Lung microvascular endothelial cell (primary cell): ENCODE data around the gene OR10R2. TPM values are rescaled to one million over a fixed set of nuclear protein-coding genes. Genes with fewer than 3 reads are reported as not detected.
"Not testable (repeated sequence)": the region's sequence is repeated elsewhere in the genome, so short reads cannot be mapped to it uniquely, and the experiment has no call there.

Experiments
- DNase-seq, 2 donors: peaks; one replicate each; pipeline versions ENCODE4 v3.0.0 to v3.0.0-alpha.2; 2010; ENCODE audit warnings: low read depth in 2 of 2
- total RNA-seq: library from RNA; depleted of rRNA; stranded (reverse); fragments of >200 nt; gene quantifications from 2 replicates; pipeline ENCODE4 v1.2.1, GENCODE V29; 2014

Gene OR10R2, protein sequence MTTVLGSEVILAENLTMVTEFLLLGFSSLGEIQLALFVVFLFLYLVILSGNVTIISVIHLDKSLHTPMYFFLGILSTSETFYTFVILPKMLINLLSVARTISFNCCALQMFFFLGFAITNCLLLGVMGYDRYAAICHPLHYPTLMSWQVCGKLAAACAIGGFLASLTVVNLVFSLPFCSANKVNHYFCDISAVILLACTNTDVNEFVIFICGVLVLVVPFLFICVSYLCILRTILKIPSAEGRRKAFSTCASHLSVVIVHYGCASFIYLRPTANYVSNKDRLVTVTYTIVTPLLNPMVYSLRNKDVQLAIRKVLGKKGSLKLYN
- total RNA-seq, result not detected in 2 replicates

DNA sequence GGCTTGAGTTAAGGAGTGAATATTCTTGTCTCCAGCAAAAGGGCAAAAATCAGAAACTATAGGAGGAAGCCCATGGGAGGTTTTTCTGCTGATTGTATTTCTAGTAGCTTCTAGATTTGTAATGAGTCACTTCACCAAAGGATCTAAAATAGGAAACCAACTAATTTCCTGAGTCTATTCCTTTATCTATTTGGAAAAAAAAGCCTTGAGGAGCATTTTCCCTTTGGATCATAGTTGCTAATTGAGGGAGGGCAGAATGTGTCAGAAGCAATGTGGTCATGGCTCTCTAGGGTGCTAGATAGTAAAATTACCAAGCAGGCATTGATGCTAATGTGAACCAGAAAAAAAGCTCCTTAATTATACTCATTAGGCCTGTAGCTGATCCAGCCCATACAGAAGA, at the start of gene OR10R2:
Gene OR10R2, plus strand, starts transcription at position 301 of the 400 bp plus-strand sequence. CDS start 106 bp downstream, outside the sequence.
- no peak for DNase-seq

DNA sequence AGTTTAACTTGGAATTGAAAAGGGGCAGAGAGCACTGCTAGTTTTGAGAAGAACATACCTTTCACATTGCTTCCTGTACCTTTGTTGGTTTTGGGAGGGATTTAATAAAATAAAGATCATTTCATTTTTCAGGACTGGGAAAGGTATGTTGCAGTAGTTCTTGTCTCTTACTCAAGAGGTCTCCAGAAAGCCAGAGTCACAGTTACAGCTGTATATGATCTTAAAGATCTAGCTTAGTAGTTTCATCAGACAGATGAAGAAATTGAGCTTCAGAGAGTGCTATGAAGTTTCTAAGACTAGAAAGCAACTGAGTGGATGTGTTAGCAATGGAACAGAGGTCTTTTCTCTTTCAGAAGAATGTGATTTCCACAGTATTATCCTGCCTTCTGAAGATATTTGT, 47.0 kb upstream of the OR10R2 start:
- DNase-seq, result no peak

DNA sequence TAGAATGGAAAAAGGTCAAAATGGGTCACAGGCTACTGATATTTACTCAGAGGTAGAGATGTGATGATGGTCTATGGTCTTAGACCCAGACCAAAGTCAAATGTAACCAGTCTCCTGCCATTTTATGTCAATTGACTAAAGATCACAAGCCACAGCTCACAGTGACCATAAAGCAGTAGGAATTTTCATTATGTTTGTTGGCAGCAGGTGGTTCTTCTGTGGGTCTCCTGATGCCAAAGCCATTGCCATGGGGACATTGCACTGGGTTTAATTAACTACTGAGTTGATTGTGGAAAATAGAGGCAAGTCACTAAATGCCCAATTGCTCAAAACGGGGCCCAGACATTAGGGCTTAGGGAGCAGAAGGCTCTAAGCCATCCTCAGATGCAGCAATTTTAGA, 45.9 kb upstream of the OR10R2 start, which contains the start of gene OR10K2:
Gene OR10K2, minus strand, starts transcription at position 101 of the 400 bp plus-strand sequence. CDS start 5,371 bp downstream, outside the sequence.
- no peak for DNase-seq

DNA sequence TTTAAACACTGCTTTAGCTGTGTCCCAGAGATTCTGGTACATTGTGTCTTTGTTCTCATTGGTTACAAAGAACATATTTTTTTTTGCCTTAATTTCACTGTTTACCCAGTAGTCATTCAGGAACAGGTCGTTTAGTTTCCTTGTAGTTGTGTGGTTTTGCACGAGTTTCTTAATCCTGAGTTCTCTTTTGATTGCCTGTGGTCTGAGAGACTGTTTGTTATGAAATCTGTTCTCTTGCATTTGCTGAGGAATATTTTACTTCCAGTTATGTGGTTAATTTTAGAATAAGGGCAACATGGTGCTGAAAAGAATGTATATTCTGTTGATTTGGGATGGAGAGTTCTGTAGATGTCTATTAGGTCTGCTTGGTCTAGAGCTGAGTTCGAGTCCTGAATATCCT, 41.9 kb upstream of the OR10R2 start:
- DNase-seq, result not testable (repeated sequence)

DNA sequence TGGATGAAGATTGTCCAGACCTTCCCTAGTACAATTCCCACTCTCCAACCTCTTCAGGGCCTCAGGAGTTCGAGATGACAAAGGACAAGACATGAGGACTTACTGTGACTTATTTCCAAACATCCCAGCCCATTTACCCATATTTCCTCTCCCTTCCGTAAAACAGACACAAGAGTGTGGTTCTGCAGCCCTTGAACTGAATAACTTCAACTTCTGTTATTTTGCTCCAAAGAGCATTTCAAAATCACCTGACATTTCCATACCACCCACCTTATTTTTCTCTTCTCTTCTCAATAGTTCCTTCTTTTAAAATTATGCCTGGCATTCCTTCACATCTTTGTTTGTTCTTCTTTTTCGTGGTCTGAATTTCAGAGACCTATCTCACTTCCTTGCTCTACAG, 37.3 kb upstream of the OR10R2 start:
- DNase-seq, result no peak

DNA sequence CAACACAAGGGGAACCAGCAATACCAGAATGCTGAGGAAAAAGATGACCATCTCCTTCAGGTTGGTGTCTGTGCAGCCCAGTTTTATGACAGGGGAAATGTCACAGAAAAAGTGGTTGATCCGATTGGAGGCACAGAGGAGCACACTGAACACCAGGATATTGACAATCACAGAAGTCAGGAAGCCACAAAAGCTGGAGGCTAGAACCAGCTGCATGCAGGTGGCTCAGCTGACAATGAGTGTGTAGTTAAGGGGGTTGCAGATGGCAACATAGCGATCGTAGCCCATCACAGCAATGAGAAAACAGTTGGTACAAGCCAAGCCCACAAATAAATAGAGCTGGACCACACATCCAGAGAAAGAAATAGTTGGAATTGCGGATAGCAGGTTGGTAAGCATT, 26.6 kb upstream of the OR10R2 start:
- no peak for DNase-seq

DNA sequence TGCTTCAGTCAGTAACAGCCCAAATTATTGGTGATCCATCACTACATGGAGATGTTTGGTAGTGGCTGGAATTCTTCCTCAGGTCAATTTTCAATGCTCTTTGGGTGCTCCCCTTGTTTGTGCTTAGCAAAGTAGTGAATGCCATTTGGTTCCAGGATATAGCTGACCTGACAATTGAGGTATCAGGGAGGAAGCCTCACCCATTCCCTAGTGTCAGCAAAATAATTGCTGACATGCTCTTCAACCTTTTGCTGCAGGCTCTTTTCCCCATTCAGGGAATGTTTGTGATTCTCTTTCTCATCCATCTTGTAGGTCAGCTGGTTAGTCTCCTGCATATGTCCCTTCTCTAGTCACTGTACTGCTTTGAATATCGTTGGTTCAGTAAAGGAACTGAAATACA, 17.5 kb upstream of the OR10R2 start:
- no peak for DNase-seq

DNA sequence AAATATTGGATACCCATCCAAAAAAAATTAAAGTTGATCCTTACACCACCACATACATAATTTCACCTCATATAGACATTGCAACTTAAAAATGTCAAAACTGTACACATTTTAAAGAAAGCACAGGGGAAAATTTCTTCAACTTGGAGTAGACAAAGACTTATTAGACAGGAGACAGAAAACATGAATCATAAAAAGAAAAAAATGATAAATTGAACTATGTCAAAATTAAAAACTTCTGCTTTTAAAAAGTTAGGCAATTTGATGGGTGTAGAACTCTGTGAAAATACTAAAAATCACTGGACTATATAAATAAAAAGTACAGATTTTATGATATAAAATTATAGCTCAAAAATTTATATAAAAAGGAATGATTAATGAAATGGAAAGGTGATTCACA, 14.8 kb upstream of the OR10R2 start:
- no peak for DNase-seq

DNA sequence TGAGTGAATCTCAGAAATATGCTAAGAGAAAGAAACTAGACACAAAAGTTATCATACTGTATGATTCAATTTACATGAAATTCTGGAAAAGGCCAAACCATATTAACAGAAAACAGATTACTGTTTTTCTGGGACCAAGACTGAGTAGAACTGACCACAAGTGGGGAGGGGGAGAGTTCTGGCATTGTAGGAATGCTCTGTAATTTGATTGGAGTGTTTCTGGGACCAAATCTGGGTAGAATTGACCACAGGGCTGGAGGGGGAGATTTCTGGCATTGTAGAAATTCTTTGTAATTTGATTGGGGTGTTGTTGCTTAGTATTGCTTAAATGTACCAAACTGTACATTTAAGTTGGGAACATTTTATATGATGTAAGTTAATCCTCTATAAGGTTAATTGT, 13.8 kb upstream of the OR10R2 start:
- DNase-seq, result no peak

DNA sequence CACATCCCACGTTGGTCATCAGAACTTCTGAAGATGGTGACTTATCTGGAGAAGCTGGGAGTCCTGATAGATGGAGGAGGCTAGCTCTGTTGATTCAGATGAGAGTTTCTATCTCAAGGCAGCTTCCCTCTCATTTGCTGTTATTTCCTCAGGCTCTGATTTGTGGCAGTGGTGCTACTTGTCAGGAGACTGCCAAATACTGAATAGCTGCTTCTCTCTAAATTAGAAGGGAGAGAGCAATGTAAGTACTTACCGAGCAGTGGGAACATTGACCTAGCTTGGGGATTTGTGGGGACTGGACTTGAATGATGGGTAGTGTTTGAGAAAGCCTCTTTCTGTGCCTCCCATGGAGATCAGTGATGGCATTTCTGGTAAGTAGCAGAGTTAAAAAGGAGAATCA, 10.5 kb upstream of the OR10R2 start, which contains the start of gene OR10K1:
Gene OR10K1, plus strand, starts transcription at position 301 of the 400 bp plus-strand sequence. CDS start 3,728 bp downstream, outside the sequence.
- DNase-seq, result no peak

DNA sequence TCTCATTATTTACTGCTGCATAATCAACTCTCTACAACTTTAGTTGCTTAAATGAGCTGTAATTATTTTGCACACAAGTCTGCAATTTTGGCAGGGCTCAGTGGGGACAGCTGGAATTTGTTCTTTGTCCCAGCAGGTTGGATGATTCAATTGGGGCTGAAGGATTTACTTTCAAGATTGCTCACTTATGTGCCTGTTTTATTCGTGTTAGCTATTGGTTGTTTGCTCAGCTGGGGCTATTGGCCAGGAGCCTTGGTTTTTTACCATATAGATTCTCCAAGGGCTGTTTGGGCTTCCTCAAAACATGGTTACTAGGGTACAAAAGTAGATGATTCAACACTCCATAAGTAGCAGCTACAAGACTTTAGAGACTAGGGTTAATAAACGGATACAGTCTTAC, 13.4 kb downstream of the OR10R2 start:
- no peak for DNase-seq

DNA sequence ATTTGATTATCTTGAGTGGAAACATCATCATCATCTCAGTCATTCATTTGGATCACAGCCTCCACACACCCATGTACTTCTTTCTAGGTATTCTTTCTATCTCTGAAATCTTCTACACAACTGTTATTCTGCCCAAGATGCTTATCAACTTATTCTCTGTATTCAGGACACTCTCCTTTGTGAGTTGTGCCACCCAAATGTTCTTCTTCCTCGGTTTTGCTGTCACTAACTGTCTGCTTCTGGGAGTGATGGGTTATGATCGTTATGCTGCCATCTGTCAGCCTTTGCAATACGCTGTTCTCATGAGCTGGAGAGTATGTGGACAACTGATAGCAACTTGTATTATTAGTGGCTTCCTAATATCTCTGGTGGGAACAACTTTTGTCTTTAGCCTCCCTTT, 19.3 kb downstream of the OR10R2 start:
- DNase-seq, result no peak

DNA sequence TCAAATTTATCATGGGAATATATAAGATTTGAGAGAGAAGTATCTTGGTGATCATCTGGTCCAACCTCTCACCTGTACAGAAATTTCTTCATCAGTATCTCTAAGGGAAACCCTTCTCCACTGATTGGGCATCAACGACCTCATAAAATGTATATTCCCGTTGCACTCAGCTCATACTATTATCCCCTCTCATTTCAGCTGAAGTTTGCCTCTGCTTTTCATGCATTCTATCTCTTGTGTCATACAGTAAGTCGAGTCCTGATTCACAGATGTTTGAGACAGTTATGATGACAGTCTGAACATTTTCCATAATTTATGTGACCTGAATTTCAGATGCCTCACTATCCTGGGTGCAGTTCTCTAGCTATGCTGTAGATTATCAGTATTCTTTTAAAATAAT, 21.0 kb downstream of the OR10R2 start:
- no peak for DNase-seq

DNA sequence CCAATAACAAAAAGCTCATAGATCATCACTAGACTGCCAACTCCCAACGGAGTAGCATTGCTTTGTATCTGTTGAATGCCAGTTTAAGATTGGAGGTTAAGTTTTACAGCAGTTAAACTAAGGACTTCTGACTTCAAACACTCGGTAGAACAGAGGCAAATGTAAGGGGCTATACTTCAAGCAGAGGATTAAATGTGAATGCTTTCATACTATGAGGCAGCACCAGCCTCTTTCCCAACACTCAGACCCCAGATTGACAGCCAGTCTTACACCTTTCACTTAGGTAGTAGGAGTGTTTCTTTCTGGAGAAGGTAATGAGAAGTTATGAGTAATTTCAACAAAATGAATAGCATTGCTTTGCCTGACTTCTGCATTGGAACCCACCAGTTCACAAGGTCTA, 22.8 kb downstream of the OR10R2 start:
- no peak for DNase-seq

DNA sequence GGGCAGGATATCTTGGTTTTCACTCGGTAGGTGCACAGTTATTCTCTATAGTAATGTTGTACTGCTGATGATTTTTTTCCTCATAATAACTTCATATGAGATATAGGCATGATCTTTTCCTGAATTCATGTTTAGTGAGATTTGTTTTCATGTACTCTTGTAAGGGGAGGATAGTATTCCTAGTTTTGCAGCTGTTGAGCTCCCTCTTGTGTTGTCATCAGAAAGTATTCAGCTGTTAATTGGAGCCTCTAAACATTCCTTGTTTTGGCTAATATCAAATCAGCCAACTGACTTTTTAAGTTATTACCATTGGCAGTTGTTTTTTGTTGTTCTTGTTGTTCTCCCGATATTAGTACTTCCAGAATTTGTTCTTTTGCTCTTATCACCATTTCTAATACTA, 24.4 kb downstream of the OR10R2 start:
- DNase-seq, result peak; percentile 16 to 61

DNA sequence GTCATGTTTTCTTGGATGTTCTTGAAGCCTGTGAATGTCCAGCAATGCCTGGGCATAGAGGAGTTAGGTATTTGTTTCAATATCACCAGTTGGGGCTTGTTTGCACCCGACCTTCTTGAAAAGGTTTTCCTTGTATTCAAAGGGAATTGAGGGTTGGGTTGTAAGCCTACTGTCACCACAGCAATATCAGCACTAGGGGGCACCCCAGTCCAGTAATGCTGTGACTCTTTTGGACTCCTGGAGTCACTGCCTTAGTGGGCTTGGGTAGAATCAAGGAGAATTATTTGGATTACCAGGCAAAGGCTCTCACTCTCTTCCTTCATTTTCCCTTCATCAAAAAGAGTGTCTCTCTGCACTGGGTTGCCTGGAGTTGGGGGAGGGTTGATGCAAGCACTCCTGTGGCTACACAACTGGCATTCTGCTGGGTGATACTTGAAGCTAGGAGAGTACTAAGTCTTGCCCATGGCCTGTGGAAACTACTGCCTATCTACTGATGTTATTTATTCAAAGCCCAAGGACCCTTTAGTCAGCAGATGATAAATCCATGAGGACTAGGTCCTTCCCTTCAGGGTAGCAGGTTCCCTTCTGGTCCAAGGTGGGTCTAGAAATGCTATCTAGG, 34.5 kb downstream of the OR10R2 start:
- DNase-seq, result peak; percentile 56 to 67

DNA sequence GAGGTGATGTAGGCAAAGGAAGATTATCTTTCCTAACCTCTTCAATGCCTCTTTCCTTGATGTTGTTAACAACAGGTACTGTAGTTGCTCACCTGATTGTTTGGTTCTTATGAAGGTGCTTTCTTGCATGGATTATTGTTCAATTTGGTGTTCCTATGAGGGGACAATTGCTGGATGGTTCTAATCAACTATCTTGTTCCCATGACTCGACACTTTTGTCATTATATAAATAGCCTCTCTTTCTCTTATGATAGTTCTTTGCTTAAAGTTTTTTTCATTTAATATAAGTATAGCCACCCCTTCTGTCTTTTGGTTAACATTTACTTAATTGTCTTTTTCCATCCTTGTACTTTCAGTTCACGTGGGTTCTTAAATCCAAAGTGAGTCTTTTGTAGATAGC, 35.5 kb downstream of the OR10R2 start:
- no peak for DNase-seq

DNA sequence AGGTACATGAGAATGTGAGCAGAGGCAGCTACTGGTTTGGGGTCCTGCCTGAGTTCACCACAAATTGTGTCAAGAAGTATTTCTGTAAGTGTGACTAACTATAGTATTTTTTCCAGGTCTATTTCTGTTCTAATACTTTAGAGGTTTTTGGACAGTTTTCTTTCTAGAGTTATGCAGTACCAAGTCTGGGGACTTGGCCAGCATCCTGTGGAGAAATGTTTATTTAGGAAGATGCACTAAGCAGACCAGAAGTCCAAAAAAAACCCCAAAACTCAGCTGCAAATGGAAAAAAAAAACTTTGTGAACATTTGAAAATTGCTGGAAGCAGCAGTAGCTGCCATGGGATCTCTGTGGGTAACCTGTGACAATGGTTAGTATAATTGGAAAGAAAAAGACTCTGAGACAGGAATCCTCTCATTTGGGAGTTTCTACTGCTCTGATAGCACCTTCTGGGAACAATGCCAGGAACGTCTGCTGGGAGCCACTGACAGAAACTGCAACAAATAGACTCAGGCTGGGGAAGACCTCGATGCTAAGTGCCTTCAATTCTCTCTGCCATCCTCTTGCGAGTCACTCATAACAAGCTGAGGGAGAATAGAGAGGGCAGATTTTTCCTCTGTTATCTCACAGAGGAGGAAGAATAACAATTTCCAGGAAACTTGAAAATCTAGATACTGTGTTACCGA, 37.6 kb downstream of the OR10R2 start:
- peak in 1 of 2 donors; percentile 3 for DNase-seq

DNA sequence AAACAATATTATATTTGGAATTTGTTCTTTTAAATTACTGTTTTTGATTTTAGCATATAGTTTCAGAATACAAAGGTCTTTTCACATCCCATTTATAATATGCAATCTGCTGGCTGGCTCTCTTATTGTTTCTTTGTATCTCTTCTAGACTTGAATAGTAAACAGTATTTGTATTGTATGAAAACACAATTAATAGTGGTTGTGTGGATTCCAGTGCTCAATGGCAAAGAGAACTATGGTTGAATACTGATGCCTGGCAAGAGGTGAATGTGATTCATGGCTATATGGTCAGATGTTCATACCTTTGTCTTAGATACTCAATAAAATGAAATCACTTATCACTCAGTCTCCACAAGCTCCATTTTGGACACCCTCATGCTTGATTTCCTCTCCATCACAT, 44.9 kb downstream of the OR10R2 start:
- no peak for DNase-seq

DNA sequence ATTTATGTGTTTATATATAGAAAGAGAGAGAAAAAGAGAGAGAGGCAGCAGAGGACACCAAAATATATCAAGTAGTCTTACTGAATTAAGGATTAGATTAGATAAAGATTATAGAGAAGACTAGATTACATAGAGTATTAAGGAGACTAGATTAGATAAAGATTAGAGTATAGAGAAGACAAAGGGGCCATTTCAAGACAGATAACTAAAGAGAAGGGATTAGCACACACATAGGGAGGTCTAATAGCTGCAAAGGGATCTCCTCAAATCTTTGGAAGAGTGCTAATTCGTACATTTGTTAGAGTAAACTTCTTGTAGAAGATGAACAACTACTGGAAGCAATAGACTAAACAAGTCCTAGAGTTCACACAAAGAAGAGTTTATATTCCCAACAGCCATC, 48.0 kb downstream of the OR10R2 start:
- no peak for DNase-seq

DNA sequence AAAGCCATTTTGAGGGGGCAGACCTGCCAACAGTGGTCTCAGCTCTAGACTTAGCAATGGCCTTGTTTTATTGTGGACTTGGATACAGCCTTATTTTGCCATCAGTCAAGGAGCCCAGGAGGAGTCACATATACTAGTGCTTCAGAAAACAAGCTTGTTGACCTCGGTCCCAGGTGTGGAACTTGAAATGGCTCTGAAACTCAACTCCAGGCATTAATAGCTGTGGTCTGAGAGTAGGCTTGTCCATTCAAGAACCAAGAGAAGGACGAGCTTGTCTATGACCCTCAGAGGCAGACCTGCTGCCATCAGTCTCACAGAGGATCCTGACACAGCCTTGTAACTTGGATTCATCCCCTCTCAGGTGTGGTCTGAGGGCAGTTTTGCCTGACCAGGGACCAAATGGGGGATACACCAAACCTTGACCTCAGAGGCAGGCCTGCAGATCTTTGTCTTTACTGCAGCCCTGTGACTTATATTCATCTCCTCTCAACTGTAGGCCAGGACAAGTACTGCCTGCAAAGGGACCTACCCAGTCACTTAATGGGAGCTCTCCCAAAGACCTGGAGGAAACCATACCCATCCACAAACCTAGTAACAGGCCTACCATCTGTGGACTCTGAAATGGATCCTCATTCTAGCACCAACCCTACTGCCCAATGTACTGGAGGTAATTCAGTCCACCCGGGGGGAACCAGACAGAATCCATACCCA, 49.1 kb downstream of the OR10R2 start:
- DNase-seq, result no peak

DNA sequence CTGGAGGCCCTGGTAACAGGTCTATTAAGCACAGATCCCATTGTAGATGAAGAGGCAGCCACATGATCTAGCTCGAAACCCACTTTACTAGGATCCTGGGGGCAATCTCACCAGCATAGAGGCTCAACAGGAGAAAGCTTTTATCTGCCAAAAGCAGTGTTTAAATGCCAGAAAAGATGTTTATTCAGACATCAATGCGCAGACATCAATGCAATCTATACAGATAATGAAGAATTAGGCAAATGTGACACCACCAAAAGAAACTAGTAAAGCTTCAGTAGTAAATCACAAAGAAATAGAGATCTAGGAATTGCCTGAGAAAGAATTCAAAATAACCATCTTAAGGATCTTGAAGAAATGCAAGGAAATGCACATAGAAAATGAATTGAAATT, 49.6 kb downstream of the OR10R2 start:
- no peak for DNase-seq
